ENCODE data around the gene FGF22.

- TF ChIP-seq CTCF (IDR thresholded peaks at IDR 0.05) (no peak), ZFX (IDR thresholded peaks at IDR 0.05; ENCODE audit: borderline replicate concordance) (no peak)
These were observed 23.5 kb upstream of the FGF22 start for GRCh38 chr19:616062-616700.
